ENCODE measurements around the gene BTBD16.

BTBD16 gene

DNA sequence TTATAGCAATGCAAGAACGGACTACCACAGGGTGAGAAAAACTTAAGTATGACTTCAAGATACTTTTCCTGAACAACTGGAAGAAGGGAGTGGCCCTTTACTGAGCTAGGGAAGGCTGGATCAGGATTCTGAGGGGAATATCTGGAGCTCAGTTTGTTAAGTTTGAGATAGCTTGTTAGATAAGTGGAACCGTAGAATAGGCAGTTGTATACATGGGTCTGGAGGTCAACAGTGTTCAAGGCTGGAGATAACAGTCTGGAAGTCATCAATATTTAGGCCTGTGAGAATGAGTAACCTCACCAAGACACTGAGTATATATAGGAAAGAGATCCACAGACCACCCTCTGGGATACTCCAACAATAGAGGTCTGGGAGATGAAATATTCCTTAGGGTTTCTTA, 110.6 kb downstream of the BTBD16 start:
- no peak overlapping the region for H3K4me3 ChIP-seq (replicated peaks; ENCODE audit: low read depth, low read length)
- DNase-seq (ENCODE audit: low read depth) = no peak
- no peak for TF ChIP-seq CTCF (IDR thresholded peaks at IDR 0.05; ENCODE audit: low read length, missing control alignments)

- no peak for DNase-seq (ENCODE audit: low read depth)
- no peak overlapping the region for H3K4me3 ChIP-seq (replicated peaks; ENCODE audit: low read depth, low read length)
- no peak for TF ChIP-seq CTCF (IDR thresholded peaks at IDR 0.05; ENCODE audit: low read length, missing control alignments)
Measured at GRCh38 chr10:122386514-122386913, 115.4 kb downstream of the BTBD16 start.

DNA sequence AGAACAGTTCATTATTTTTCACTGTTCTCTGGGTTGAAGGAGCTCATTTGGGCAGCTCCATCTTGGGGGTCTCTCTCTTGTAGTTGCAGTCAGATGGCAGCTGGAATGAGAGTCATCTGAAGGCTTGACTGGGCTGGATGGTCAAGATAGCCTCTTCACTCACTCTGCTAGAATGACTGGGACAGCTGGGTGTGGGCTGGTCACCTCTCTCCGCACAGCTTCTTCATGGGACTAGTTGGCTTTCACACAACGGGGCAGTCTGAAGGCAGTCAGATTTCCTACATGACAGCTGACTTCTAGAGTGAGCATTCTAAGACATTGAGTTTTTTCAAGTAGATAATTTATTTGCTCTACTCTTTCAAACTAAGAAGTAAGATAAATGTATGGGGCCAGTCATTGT, 116.5 kb downstream of the BTBD16 start:
- no peak for DNase-seq (ENCODE audit: low read depth)
- H3K4me3 ChIP-seq (replicated peaks; ENCODE audit: low read depth, low read length) = no peak overlapping the region
- TF ChIP-seq CTCF (IDR thresholded peaks at IDR 0.05; ENCODE audit: low read length, missing control alignments) = no peak

Data from fibroblast of pulmonary artery (primary cell).